ENCODE data around the gene RGR. TPM values are rescaled to one million over a fixed set of nuclear protein-coding genes. Genes with fewer than 3 reads are reported as not detected.

Gene RGR
- total RNA-seq, 1 experiment from 2014 or later: not detected

GRCh38 chr10:84204610-84205009 is 40.2 kb upstream of the RGR start:
- CTCF ChIA-PET: interaction anchor here (0.6 to 9.2 kb wide), 4 partner anchors 15 to 145 kb away, joined by 3 to 75 read pairs (median 5); no protein-coding TSS in a partner anchor
- Mint-ChIP-seq H3K27ac (no peak overlapping the region), H3K4me1 (no peaks in the 10 kb centered on the region), H3K4me3 (no peak overlapping the region), H3K36me3 (no peaks in the 10 kb centered on the region), H3K27me3 (ENCODE audit: low read depth) (no peaks in the 10 kb centered on the region), H3K9me3 (no peaks in the 10 kb centered on the region)
- no peak for DNase-seq (ENCODE audit: low spot score)
- TF ChIP-seq GRHL2 (CRISPR knock-in tag; IDR thresholded peaks at IDR 0.05; ENCODE audit: insufficient replicate concordance, severe bottlenecking) (no peak), ATF1 (CRISPR knock-in tag; IDR thresholded peaks at IDR 0.05) (no peak), USF2 (CRISPR knock-in tag; IDR thresholded peaks at IDR 0.05) (no peak), KAT7 (CRISPR knock-in tag; IDR thresholded peaks at IDR 0.05; ENCODE audit: borderline replicate concordance) (no peak), MYBL2 (CRISPR knock-in tag; IDR thresholded peaks at IDR 0.05) (no peak), ERG (CRISPR knock-in tag; IDR thresholded peaks at IDR 0.05) (no peak)
- POLR2A ChIA-PET: no interaction called here
- ATAC-seq: no peak

- POLR2A ChIA-PET: no interaction called here
- Mint-ChIP-seq H3K4me1 (no peaks in the 10 kb centered on the region), H3K27ac (no peak overlapping the region), H3K9me3 (no peaks in the 10 kb centered on the region), H3K27me3 (ENCODE audit: low read depth) (no peaks in the 10 kb centered on the region), H3K36me3 (no peaks in the 10 kb centered on the region), H3K4me3 (no peak overlapping the region)
- TF ChIP-seq KAT7 (CRISPR knock-in tag; IDR thresholded peaks at IDR 0.05; ENCODE audit: borderline replicate concordance) (no peak), CTCF (IDR thresholded peaks at IDR 0.05) (peak; percentile 75)
- CTCF ChIA-PET: interaction anchor here (0.6 to 9.2 kb wide), 8 partner anchors 10 to 332 kb away, joined by 3 to 75 read pairs (median 4); partner anchors contain the start of gene GHITM
- peak; percentile 82 for DNase-seq (ENCODE audit: low spot score)
- ATAC-seq: peak; percentile 80
Observed at GRCh38 chr10:84205049-84205852, 39.6 kb upstream of the RGR start.

- H3K4me3 Mint-ChIP-seq: no peak overlapping the region
- no peaks in the 10 kb centered on the region for H3K9me3 Mint-ChIP-seq
- no peak for DNase-seq (ENCODE audit: low spot score)
- no peaks in the 10 kb centered on the region for H3K4me1 Mint-ChIP-seq
- no peak overlapping the region for H3K27ac Mint-ChIP-seq
- ChIA-PET POLR2A (no interaction called here), CTCF (interaction anchor here (0.7 to 9.2 kb wide), 6 partner anchors 9 to 331 kb away, joined by 3 to 75 read pairs (median 4); partner anchors contain the start of gene GHITM)
- no peaks in the 10 kb centered on the region for H3K36me3 Mint-ChIP-seq
- H3K27me3 Mint-ChIP-seq (ENCODE audit: low read depth): no peaks in the 10 kb centered on the region
- ATAC-seq: no peak
- no peak for TF ChIP-seq E2F4 (CRISPR knock-in tag; IDR thresholded peaks at IDR 0.05; ENCODE audit: borderline replicate concordance, low read depth)
- TF ChIP-seq ZBTB43 (CRISPR knock-in tag; IDR thresholded peaks at IDR 0.05): no peak
- TF ChIP-seq ZNF512 (CRISPR knock-in tag; IDR thresholded peaks at IDR 0.05; ENCODE audit: borderline replicate concordance): no peak
- TF ChIP-seq CTCF (IDR thresholded peaks at IDR 0.05): peak; percentile 7; the same call in 1 of the 2 replicates
Observed at GRCh38 chr10:84205853-84206525, 38.9 kb upstream of the RGR start.

All from WTC11 (cell line).